HUES48 (cell line): ENCODE measurements around the gene GATAD2A.
A peak's percentile ranks its signal among the peaks of the same experiment; 100 is the strongest.

Experiments used
- H3K27ac ChIP-seq: one replicate; pipeline ENCODE4 v1.7.0; 2013; ENCODE audit warnings: low read depth, low read length, inconsistent platforms
- H3K27me3 ChIP-seq: 2 replicates; pipeline ENCODE4 v1.6.1; 2013; ENCODE audit warnings: mild to moderate bottlenecking, low read length; ENCODE audit not compliant: control insufficient read depth, insufficient read depth
- H3K36me3 ChIP-seq: 2 replicates; pipeline ENCODE4 v1.6.1; 2013; ENCODE audit warnings: low read length; ENCODE audit not compliant: control insufficient read depth, insufficient read depth
- H3K4me1 ChIP-seq: 2 replicates; pipeline ENCODE4 v1.6.1; 2013; ENCODE audit warnings: mild to moderate bottlenecking, low read length; ENCODE audit not compliant: control insufficient read depth, insufficient read depth
- H3K4me3 ChIP-seq: 2 replicates; pipeline ENCODE4 v1.5.1; 2013; ENCODE audit warnings: mild to moderate bottlenecking, low read depth, low read length
- H3K9ac ChIP-seq: 2 replicates; pipeline ENCODE4 v1.6.1; 2013; ENCODE audit warnings: mild to moderate bottlenecking, low read depth, low read length, moderate library complexity
- H3K9me3 ChIP-seq: 2 replicates; pipeline ENCODE4 v1.6.1; 2013; ENCODE audit warnings: low read length; ENCODE audit not compliant: control insufficient read depth, insufficient read depth

The GATAD2A gene, protein sequence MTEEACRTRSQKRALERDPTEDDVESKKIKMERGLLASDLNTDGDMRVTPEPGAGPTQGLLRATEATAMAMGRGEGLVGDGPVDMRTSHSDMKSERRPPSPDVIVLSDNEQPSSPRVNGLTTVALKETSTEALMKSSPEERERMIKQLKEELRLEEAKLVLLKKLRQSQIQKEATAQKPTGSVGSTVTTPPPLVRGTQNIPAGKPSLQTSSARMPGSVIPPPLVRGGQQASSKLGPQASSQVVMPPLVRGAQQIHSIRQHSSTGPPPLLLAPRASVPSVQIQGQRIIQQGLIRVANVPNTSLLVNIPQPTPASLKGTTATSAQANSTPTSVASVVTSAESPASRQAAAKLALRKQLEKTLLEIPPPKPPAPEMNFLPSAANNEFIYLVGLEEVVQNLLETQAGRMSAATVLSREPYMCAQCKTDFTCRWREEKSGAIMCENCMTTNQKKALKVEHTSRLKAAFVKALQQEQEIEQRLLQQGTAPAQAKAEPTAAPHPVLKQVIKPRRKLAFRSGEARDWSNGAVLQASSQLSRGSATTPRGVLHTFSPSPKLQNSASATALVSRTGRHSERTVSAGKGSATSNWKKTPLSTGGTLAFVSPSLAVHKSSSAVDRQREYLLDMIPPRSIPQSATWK

DNA sequence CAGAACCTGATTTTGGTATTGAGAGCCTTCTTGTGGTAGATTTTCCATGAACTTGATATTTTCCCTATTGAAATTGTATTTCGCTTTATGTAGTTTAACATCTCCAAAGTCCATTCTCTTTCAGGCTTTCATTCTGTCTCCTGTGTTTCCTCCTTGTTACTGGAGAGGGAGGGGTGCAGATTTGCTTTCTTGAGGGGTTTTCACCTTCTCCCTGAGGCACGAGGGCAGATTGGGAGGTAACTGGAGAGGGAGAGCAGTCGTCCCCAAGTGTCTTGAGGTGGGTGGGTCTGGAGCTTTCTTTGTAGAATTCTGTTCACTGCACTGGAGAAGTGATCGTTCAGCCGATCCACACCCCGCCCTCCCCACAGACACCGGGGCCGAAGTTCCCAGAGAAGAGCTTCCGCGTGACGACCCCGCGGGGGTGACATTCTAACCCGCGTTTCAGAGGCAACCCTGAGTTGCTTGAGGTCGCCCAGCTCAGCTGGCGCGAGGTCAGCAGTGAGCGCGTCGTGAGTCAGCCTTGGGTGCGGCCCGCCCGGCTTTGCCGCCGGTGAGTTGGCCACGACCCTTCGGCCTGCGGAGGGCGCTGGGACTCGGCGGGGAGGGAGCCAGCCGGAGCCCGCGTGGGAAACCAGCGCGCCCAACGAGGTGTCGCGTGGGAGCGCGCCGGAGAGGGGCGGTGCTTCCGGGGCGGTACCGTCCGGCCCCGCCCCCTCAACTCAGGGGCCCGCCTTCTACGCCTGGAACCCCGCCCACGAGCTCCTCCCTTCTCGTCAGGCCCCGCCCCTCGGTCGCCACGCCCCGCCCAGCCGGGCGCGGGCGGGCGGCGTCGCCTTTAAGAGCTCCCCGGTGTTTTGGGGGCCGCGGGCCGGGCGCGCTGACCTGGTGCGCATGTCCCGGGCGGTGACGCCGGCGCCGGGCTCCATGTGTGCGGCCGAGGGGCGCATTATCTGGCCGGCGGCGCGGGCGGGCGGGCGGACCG lies at the start of gene GATAD2A:
TSS of gene GATAD2A (plus strand) at position 797 of the 982 bp plus-strand sequence. CDS start 59,671 bp downstream, outside the sequence.
- Histone ChIP-seq H3K4me1 (peaks cover 39% of the 10 kb centered on the region), H3K9ac (peak within 1 kb of the TSS; percentile 70), H3K27ac (peak within 1 kb of the TSS; percentile 89), H3K36me3 (no peaks in the 10 kb centered on the region), H3K9me3 (no peaks in the 10 kb centered on the region), H3K27me3 (no peaks in the 10 kb centered on the region), H3K4me3 (peak within 1 kb of the TSS; percentile 77)

DNA sequence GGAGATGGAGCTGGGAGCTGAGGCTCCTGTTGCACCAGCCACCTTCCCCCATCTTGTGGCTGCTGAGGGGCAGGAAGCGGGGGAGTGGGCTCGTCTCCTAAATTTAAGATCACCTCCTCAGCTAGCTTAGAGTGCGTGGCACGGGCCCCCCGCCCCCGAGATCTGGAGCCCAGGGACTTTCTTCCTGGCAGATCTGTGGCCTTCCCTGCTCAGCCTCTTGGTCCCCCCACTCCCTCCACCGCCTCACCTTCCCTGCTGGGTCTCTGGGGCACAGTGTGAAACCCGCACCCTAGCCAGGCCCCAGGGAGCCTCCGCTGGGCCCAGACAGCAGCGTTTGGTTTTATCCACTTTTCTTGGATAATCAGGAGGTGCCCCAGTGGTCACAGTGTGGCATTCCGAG lies 49.0 kb upstream of the GATAD2A start:
- Histone ChIP-seq H3K27me3 (no peaks in the 10 kb centered on the region), H3K36me3 (peaks cover 62% of the 10 kb centered on the region), H3K27ac (no peak overlapping the region), H3K4me1 (0 out of 2 replicates have a peak, but pooled peaks cover 2% of the 10 kb centered on the region), H3K9ac (no peak overlapping the region), H3K9me3 (no peaks in the 10 kb centered on the region), H3K4me3 (no peak overlapping the region)

DNA sequence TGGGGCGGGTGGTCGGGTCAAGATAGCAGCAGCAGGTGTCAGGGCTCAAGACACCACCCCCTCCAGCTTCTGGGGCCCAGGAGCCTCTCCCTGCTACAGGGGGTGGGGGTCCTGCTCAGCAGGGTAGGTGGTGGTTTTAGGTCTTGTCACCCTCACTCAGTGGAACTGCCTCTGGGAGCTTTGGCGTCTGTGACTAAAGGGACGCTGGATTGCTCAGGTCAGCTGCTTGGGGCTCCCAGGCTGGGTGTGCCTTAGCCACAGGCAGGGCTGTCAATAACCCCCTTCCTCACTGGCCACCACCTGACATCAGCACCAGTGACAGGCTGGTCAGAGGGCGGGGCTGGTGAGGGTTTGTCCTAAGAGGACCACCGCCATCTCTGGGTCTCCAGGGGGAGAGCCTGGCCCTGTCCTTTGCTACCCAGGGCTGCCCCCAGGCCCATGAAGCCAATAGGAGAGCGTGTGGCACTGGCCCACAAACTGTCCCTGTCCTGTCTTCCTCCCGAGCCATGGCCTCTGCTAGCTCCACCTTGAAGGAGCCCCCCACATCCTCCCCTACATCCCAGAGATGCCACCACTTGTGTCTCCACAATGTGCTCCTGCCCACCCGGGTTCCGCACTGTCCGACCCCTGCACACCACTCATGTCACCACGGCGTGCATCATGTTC lies 48.4 kb upstream of the GATAD2A start:
- Histone ChIP-seq H3K9me3 (no peaks in the 10 kb centered on the region), H3K27ac (no peak overlapping the region), H3K27me3 (no peaks in the 10 kb centered on the region), H3K9ac (no peak overlapping the region), H3K36me3 (peaks cover 57% of the 10 kb centered on the region), H3K4me3 (no peak overlapping the region), H3K4me1 (0 out of 2 replicates have a peak, but pooled peaks cover 2% of the 10 kb centered on the region)

DNA sequence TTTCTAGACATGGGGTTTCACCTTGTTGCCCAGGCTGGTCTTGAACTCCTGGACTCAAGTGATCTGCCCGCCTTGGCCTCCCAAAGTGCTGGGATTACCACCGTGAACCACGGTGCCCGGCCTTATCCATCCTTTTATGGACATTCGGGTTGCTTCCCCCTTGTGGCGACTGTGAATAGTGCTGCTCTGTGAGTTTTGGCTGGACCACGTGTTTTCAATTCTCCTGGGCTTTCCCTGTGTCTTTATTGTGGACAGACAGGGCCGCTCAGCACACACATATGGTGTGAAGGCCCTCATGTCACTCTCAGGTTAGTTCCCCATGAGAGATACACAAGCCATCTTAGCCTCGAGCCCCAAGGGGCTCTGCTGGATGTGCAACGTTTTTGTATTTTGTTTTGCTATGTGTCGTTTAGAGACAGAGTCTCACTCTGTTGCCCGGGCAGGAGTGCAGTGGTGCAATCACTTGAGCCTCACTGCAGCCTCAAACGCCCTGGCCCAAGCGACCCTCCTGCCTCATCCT lies 44.3 kb upstream of the GATAD2A start:
- Histone ChIP-seq H3K27ac (no peak overlapping the region), H3K4me3 (no peak overlapping the region), H3K9me3 (no peaks in the 10 kb centered on the region), H3K4me1 (0 out of 2 replicates have a peak, but pooled peaks cover 2% of the 10 kb centered on the region), H3K9ac (no peak overlapping the region; the same call in 1 of the 2 replicates), H3K36me3 (peaks cover 16% of the 10 kb centered on the region), H3K27me3 (no peaks in the 10 kb centered on the region)

DNA sequence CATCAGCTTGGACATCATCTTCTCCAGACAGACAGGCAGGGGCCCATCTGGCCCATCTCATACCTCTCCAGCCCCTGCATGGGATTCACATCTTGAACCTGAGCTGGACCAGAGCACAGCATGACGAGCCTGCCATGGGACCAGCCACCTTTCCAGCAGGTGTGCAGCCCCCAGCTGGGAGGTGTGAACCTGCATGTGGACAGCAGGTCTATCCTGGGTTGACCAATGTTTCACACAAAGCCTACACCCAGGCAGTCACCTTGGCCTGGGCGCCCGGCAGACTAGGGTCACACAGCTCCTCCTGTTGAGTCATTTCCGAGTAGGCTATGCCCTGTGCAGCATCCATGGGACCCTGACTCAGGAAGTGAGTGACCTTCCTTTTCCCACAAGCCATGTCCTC lies 43.4 kb upstream of the GATAD2A start:
- H3K9ac ChIP-seq, result no peak overlapping the region
- H3K36me3 ChIP-seq, result 0 out of 2 replicates have a peak, but pooled peaks cover 7% of the 10 kb centered on the region
- H3K4me3 ChIP-seq, result no peak overlapping the region
- H3K4me1 ChIP-seq, result peaks cover 6% of the 10 kb centered on the region; the same call in 1 of the 2 replicates
- H3K27ac ChIP-seq, result no peak overlapping the region
- H3K9me3 ChIP-seq, result no peaks in the 10 kb centered on the region
- no peaks in the 10 kb centered on the region for H3K27me3 ChIP-seq

DNA sequence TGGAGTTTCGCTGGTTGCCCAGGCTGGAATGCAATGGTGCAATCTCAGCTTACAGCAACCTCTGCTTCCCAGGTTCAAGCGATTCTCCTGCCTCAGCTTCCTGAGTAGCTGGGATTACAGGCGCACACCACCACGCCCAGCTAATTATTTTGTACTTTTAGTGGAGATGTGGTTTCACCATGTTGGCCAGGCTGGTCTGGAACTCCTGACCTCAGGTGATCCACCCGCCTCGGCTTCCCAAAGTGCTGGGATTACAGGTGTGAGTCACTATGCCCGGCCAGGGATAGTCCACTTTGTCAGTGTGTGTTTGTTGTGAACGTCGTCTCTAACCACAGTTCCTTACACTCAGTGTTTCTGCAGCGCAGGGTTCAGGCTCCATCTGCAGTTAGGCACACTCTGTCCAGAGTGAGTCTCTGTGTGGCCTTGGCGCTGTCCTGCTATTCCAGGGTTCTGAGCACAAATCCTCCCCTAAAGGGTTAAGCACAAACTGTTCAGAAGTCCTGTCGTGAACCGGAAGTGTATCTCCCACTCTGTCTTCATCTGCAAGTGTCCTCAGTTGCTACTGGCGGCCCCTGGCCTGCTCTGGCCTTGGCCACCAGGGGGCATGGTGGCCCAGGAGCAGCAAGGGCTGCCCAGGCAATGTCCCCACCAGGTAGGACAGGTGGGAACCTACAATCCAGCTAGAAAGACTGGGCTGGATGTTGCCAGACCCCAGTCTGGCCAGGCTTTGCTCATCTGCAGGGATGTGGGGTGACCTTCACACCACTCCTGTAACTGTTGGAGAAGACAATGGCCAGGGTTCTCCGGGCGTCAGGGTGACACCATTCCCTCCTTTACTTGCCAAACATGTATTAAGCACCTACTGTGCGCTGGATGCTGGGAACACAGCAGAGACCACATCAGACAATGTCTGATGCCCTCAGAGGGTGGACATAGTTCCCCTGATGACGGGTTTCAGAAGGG lies 38.8 kb upstream of the GATAD2A start:
- H3K9ac ChIP-seq, result no peak overlapping the region
- no peak overlapping the region for H3K27ac ChIP-seq
- H3K9me3 ChIP-seq, result no peaks in the 10 kb centered on the region
- H3K27me3 ChIP-seq, result no peaks in the 10 kb centered on the region
- H3K36me3 ChIP-seq, result no peaks in the 10 kb centered on the region
- H3K4me1 ChIP-seq, result peaks cover 3% of the 10 kb centered on the region; the same call in 1 of the 2 replicates
- H3K4me3 ChIP-seq, result no peak overlapping the region

DNA sequence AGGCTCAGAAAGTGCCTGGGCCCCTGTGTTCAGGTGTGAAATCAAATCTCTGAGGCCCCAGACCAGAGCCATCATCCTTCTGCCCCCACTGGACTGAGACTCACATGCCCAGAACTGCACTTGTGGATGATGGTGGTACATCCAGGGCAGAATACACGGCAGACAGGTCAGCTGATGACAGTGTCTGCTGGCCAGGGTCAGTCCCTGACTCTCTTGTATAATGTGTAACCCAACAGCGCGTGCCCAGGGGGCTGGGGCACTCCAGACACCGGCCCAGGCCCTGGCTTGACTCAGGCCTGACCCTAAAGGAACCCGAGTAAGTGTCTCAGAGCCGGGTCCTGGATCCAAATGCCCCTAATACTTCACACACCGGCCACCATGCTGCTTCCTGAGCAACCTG lies 37.4 kb upstream of the GATAD2A start:
- Histone ChIP-seq H3K36me3 (no peaks in the 10 kb centered on the region), H3K27ac (no peak overlapping the region), H3K4me1 (peaks cover 3% of the 10 kb centered on the region; the same call in 1 of the 2 replicates), H3K27me3 (no peaks in the 10 kb centered on the region), H3K9ac (no peak overlapping the region), H3K4me3 (no peak overlapping the region), H3K9me3 (no peaks in the 10 kb centered on the region)

DNA sequence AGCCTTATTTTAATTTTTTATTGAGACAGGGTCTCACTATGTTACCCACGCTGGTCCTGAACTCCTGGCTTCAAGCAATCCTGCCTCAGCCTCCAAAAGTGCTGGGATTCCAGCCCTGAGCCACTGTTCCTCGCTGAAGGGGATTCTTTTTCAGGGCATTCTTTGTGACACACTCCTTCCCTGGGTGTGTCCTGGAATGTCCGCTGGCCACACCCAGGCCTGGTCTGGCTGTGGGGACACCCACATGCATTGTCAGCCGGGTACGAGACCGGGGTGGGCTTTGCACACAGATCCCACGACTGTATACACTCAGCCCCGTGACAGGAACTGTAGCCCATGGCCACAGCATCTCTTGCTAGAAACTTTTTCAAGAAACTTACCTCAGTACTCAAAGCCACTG lies 34.4 kb upstream of the GATAD2A start:
- Histone ChIP-seq H3K4me1 (peaks cover 9% of the 10 kb centered on the region; the same call in 1 of the 2 replicates), H3K9ac (no peak overlapping the region), H3K9me3 (no peaks in the 10 kb centered on the region), H3K36me3 (no peaks in the 10 kb centered on the region), H3K27me3 (no peaks in the 10 kb centered on the region), H3K4me3 (no peak overlapping the region), H3K27ac (no peak overlapping the region)

DNA sequence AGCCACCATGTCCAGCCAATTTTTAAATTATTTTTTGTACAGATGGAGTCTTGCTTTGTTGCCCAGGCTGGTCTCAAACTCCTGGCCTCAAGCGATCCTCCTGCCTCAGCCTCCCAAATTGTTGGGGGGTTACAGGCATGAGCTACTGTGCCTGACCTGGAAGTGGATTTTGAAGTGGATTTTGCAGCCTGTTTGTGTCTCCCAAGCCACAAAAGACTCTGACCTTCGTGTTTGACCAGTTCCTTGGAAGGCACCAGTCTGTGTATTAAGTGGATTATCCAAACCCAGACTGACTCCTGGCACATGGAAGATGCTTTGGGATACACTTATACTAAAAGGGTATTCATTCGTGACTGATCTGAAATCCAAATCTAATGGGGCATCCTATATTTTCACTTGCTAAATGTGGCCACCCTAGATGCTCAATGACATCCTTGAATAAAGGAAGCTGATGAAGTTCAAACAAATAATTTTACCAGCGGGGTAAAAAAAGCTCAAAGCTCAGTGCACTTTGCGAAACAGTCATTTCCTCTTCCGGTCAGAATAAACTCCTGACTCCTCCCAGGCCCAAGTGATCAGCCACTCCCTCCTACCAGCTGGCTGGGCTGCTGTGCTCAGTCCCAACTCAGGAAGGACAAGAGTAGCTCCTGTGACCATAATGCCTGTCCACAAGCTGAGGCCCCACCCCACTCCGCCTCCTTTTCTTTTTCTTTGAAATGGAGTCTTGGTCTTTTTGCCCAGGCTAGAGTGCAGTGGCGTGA lies 32.6 kb upstream of the GATAD2A start:
- H3K4me3 ChIP-seq, result no peak overlapping the region
- no peaks in the 10 kb centered on the region for H3K36me3 ChIP-seq
- H3K9me3 ChIP-seq, result no peaks in the 10 kb centered on the region
- no peak overlapping the region for H3K9ac ChIP-seq
- no peaks in the 10 kb centered on the region for H3K27me3 ChIP-seq
- peaks cover 12% of the 10 kb centered on the region for H3K4me1 ChIP-seq
- H3K27ac ChIP-seq, result no peak overlapping the region
